Karpas-422 (cell line): Measurements from ENCODE around the gene FASTK. TPM values are rescaled to one million over a fixed set of nuclear protein-coding genes. Genes with fewer than 3 reads are reported as not detected.

Experiments
- DNase-seq: peaks from one replicate; pipeline ENCODE4 v3.0.0-alpha.2; 2015
- H2AFZ ChIP-seq: fragments of 200-600 bp; sonication (generic); 2 replicates; pipeline ENCODE4 v1.6.1; 2014; ENCODE audit warnings: antibody characterized with exemption, low read length, mixed read lengths
- H3K27ac ChIP-seq: fragments of 200-600 bp; sonication (generic); 2 replicates; pipeline ENCODE4 v1.5.1; 2014; ENCODE audit warnings: mild to moderate bottlenecking, low read length, moderate library complexity
- H3K27me3 ChIP-seq: fragments of 200-600 bp; sonication (generic); 2 replicates; pipeline ENCODE4 v1.6.1; 2014; ENCODE audit warnings: low read length, mixed read lengths
- H3K36me3 ChIP-seq: fragments of 200-600 bp; sonication (generic); 2 replicates; pipeline ENCODE4 v1.6.1; 2014; ENCODE audit warnings: low read length, mixed read lengths; ENCODE audit not compliant: insufficient read depth
- H3K4me1 ChIP-seq: fragments of 200-600 bp; sonication (generic); 2 replicates; pipeline ENCODE4 v1.6.1; 2014; ENCODE audit warnings: mild to moderate bottlenecking, low read length, mixed read lengths
- H3K4me2 ChIP-seq: fragments of 200-600 bp; sonication (generic); 2 replicates; pipeline ENCODE4 v1.6.1; 2014; ENCODE audit warnings: low read length, low read depth, mild to moderate bottlenecking; ENCODE audit not compliant: poor library complexity, severe bottlenecking
- H3K4me3 ChIP-seq: fragments of 200-600 bp; sonication (generic); 2 replicates; pipeline ENCODE4 v1.5.1; 2014; ENCODE audit warnings: mild to moderate bottlenecking, antibody characterized with exemption, low read length, mixed read lengths
- H3K79me2 ChIP-seq: fragments of 200-600 bp; sonication (generic); 2 replicates; pipeline ENCODE4 v1.6.1; 2014; ENCODE audit warnings: mild to moderate bottlenecking, low read length, mixed read lengths
- H3K9ac ChIP-seq: fragments of 200-600 bp; sonication (generic); 2 replicates; pipeline ENCODE4 v1.6.0; 2014; ENCODE audit warnings: low read length
- H3K9me2 ChIP-seq: fragments of 200-600 bp; sonication (generic), shearing (Covaris generic); replicated peaks from 2 replicates; pipeline ENCODE4 v1.6.0; 2014; ENCODE audit warnings: mild to moderate bottlenecking, low read length, moderate library complexity; ENCODE audit not compliant: insufficient read depth
- H3K9me3 ChIP-seq: fragments of 300-700, 200-600 bp; sonication (generic); 2 replicates; pipeline ENCODE4 v1.6.1; 2014; ENCODE audit warnings: low read length, mixed read lengths
- H4K20me1 ChIP-seq: fragments of 200-600 bp; sonication (generic); 2 replicates; pipeline ENCODE4 v1.6.1; 2014; ENCODE audit warnings: mild to moderate bottlenecking, antibody characterized with exemption, low read length, low read depth; ENCODE audit not compliant: insufficient read depth
- total RNA-seq: library from RNA; depleted of rRNA; stranded (reverse); fragments of >200 nt; shearing (Covaris generic); gene quantifications from 2 replicates; pipeline ENCODE4 v1.2.3, GENCODE V29; 2014; ENCODE audit warnings: low replicate concordance

Gene FASTK
- total RNA-seq, 1 experiment from 2014 or later: 48.8 TPM

- H4K20me1 ChIP-seq: no peaks in the 10 kb centered on the region
- no peaks in the 10 kb centered on the region for H3K79me2 ChIP-seq
- H2AFZ ChIP-seq: no peak overlapping the region
- no peaks in the 10 kb centered on the region for H3K4me1 ChIP-seq
- H3K4me3 ChIP-seq: no peak overlapping the region
- DNase-seq: no peak
- no peak overlapping the region for H3K27ac ChIP-seq
- no peaks in the 10 kb centered on the region for H3K9me2 ChIP-seq
- no peaks in the 10 kb centered on the region for H3K27me3 ChIP-seq
- no peak overlapping the region for H3K9ac ChIP-seq
- no peaks in the 10 kb centered on the region for H3K9me3 ChIP-seq
- H3K4me2 ChIP-seq: no peak overlapping the region
- no peaks in the 10 kb centered on the region for H3K36me3 ChIP-seq
Measured at GRCh38 chr7:151115121-151115835, 34.7 kb upstream of the FASTK start.

- no peaks in the 10 kb centered on the region for H3K79me2 ChIP-seq
- DNase-seq: no peak
- H3K9me3 ChIP-seq: no peaks in the 10 kb centered on the region
- H2AFZ ChIP-seq: no peak overlapping the region
- H3K36me3 ChIP-seq: no peaks in the 10 kb centered on the region
- no peak overlapping the region for H3K4me2 ChIP-seq
- H4K20me1 ChIP-seq: no peaks in the 10 kb centered on the region
- H3K9ac ChIP-seq: no peak overlapping the region
- no peaks in the 10 kb centered on the region for H3K27me3 ChIP-seq
- H3K27ac ChIP-seq: no peak overlapping the region
- H3K4me3 ChIP-seq: no peak overlapping the region
- no peaks in the 10 kb centered on the region for H3K4me1 ChIP-seq
- no peaks in the 10 kb centered on the region for H3K9me2 ChIP-seq
Measured at GRCh38 chr7:151114151-151115090, 33.8 kb upstream of the FASTK start.

DNA sequence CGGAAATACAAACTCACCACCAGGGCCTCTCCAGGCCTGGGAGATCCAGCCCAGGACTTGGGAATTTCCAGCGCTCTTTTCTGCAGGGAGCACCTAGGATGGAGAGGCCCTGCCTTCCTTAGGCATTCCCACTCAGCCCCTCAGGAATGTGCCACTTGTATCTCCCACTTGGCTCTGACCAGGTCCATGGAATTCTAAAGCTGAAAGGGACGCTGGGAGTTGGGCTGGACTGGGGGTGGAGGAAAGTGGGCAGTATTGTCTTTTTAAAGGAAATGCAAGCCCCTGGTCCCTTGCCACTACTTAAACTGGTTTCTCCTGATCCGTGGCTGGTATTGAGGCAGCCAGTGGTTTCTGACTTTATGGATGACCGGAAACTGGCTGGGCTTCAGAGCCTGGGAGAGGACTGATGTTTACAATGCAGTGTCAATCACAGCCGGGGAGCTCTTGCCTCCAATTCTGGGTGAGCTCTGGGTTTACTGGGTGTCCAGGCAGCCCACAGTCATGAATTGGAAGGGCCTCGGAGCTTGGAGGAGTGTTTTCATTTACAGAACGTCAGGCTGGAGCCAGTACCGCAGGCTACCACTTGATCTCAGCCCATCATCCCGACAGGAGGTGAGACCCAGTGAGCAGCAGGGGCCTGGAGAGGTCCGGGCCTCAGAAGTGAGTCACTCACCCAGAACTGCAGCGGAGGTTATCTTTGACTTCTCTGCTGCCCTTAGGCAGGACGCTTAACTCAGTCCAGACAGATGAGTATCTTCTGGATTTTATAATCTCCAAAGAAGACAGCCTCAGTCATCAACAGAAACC is 32.9 kb upstream of the FASTK start:
- no peaks in the 10 kb centered on the region for H3K9me3 ChIP-seq
- no peak overlapping the region for H3K27ac ChIP-seq
- no peak for DNase-seq
- no peak overlapping the region for H2AFZ ChIP-seq
- H3K27me3 ChIP-seq: no peaks in the 10 kb centered on the region
- H3K79me2 ChIP-seq: no peaks in the 10 kb centered on the region
- no peaks in the 10 kb centered on the region for H3K36me3 ChIP-seq
- no peaks in the 10 kb centered on the region for H3K9me2 ChIP-seq
- no peak overlapping the region for H3K4me3 ChIP-seq
- H3K4me1 ChIP-seq: no peaks in the 10 kb centered on the region
- no peak overlapping the region for H3K4me2 ChIP-seq
- no peak overlapping the region for H3K9ac ChIP-seq
- H4K20me1 ChIP-seq: no peaks in the 10 kb centered on the region

DNA sequence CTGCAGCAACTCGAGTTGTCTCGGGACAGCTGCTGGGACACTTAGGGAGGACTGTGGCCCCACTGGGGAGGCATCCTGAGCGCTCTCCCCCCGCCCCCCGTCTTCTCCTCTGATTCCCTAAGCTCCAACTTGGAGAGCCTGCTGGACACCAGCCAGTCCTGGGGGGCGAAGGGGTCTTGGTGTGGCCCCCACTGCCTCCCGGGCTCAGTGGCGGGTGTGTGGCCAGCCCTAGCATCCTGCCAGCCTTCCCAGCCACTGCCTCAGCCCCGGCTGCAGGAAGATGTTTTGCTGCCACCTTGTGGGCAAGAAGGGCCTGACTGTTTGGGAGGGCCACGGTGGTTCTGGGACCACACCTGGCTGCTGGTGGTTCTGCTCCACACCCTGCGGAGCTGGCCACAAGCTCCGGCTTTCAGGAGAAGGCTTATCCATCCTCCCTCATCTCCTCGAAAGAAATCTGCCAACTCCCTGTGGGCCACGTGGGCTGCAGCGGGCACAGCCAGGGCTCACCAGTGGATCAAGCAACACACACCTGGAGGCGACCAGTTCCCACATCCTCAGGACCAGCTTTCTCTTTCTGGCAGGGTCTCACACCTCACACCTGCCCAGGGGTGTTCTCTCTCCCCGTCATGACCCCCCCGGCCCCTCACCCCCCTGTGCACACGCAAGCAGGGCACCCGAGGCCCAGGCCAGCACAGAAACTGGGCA is 30.5 kb upstream of the FASTK start:
- H2AFZ ChIP-seq: no peak overlapping the region
- H3K36me3 ChIP-seq: no peaks in the 10 kb centered on the region
- H3K79me2 ChIP-seq: no peaks in the 10 kb centered on the region
- H3K27ac ChIP-seq: no peak overlapping the region
- no peaks in the 10 kb centered on the region for H3K4me1 ChIP-seq
- no peaks in the 10 kb centered on the region for H3K27me3 ChIP-seq
- H4K20me1 ChIP-seq: no peaks in the 10 kb centered on the region
- H3K9me3 ChIP-seq: no peaks in the 10 kb centered on the region
- no peaks in the 10 kb centered on the region for H3K9me2 ChIP-seq
- no peak overlapping the region for H3K4me3 ChIP-seq
- no peak overlapping the region for H3K4me2 ChIP-seq
- H3K9ac ChIP-seq: no peak overlapping the region
- peak; percentile 88 for DNase-seq

DNA sequence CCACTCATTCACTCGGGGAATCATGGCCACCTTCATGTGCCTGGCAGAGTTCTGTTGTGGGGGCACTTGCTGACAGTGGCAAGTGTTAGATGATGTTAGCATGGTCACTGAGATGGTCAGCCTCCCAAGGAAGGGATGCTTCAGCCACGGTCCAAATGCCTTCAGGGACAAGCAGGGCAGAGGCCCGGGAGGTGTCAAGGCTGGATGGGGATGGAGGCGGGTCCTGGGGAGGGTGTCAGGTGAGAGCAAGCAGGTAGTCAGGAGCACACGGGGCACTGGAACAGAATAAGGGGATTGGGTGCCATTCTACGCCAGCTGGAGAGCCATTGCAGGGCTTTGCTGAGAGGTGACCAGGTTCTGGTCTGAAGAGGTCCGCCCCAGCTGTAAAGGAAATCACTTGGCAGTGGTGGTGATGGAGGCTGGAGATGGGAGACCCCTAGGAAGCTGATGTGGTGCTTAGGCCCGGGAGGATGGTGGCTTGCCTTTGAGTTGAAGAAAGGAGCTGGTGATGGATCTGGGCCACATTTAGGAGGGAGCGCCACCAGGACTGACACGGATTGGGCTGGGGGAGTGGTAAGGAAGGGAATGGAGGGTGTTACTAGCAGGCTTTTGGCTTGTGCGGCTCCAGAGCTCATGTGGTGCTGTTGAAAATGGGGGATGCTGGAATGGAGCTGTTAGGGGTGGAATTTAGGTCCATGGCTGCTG is 29.8 kb upstream of the FASTK start:
- H3K9ac ChIP-seq: no peak overlapping the region
- no peaks in the 10 kb centered on the region for H3K9me2 ChIP-seq
- no peaks in the 10 kb centered on the region for H3K27me3 ChIP-seq
- no peaks in the 10 kb centered on the region for H3K9me3 ChIP-seq
- H3K36me3 ChIP-seq: no peaks in the 10 kb centered on the region
- H4K20me1 ChIP-seq: no peaks in the 10 kb centered on the region
- H3K4me2 ChIP-seq: no peak overlapping the region
- no peak for DNase-seq
- H2AFZ ChIP-seq: no peak overlapping the region
- no peak overlapping the region for H3K27ac ChIP-seq
- no peaks in the 10 kb centered on the region for H3K4me1 ChIP-seq
- no peak overlapping the region for H3K4me3 ChIP-seq
- H3K79me2 ChIP-seq: no peaks in the 10 kb centered on the region

DNA sequence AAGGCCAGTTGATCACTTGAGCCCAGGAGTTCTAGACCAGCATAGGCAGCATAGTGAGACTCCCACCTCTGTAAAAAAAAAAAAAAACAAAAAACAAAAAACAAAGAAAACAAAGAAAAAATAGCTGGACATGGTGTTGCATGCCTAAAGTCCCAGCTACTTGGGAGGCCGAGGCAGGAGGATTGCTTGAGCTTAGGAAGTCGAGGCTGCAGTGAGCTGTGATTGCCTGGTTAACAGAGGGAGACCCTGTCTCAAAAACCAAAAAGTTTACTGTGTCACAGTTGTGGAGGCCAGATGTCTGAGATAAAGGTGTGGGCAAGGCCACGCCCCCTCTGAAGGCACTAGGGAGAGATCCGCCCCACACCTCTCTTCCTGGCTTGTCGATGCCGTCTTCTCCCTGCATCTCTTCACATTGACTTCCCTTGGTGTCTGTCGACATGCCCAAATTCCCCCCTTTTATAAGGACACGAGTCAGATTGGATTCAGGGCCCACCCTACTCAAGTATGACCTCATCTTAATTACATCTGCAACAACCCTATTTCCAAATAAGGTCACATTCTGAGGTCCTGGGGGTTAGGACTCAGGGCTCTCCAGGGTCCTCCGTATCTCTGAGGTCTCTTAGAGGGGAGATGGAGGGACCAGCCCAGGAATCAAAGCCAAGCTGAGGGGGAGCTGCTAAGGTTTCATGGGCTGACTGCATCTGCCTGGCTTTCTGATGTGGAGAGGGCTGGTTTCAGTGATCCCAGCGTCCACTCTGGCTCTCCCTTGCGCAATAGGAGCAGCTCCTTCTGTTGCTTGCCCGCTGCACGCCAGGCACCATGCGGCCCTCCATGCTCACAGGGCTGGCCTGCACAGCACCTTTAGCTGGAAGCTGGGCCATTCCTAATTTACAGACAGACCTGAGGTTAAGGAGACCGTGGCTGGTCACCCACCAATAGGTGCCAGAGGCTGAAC is 28.8 kb upstream of the FASTK start:
- no peaks in the 10 kb centered on the region for H3K79me2 ChIP-seq
- no peak overlapping the region for H3K4me2 ChIP-seq

DNA sequence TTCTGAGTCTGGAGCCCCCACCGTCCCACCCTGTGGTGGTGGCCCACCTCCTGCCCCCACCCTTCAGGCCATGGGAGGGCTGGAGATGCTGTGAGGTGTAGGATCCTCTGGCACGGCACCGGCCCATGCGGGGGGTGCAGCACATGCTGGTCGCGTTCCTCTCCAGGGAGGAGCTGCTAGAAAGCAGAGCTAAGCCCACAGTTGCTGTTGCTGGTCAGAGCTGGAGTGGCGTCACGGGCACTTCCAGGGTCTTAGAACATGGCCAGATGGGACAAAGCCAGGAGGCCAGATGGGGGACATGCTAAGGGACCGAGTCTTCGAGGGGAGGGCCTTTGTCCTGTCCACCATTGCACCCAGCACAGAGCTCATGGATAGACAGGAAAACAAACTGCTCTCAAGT is 27.3 kb upstream of the FASTK start:
- no peaks in the 10 kb centered on the region for H3K27me3 ChIP-seq
- DNase-seq: no peak
- no peaks in the 10 kb centered on the region for H4K20me1 ChIP-seq
- no peaks in the 10 kb centered on the region for H3K79me2 ChIP-seq
- H3K36me3 ChIP-seq: no peaks in the 10 kb centered on the region
- H3K4me3 ChIP-seq: no peak overlapping the region
- no peak overlapping the region for H3K9ac ChIP-seq
- H3K9me3 ChIP-seq: no peaks in the 10 kb centered on the region
- H3K4me2 ChIP-seq: no peak overlapping the region
- H3K9me2 ChIP-seq: no peaks in the 10 kb centered on the region
- no peak overlapping the region for H3K27ac ChIP-seq
- no peaks in the 10 kb centered on the region for H3K4me1 ChIP-seq
- no peak overlapping the region for H2AFZ ChIP-seq

More for the DNA sequence above, 28.8 kb upstream of the FASTK start:
- no peak overlapping the region for H3K27ac ChIP-seq
- H3K27me3 ChIP-seq: no peaks in the 10 kb centered on the region
- no peak overlapping the region for H3K9ac ChIP-seq
- H3K36me3 ChIP-seq: no peaks in the 10 kb centered on the region
- H3K9me3 ChIP-seq: no peaks in the 10 kb centered on the region
- H2AFZ ChIP-seq: no peak overlapping the region
- no peaks in the 10 kb centered on the region for H3K9me2 ChIP-seq
- no peak overlapping the region for H3K4me3 ChIP-seq
- DNase-seq: no peak
- H4K20me1 ChIP-seq: no peaks in the 10 kb centered on the region
- H3K4me1 ChIP-seq: no peaks in the 10 kb centered on the region
